LNCAP (cell line): ENCODE data around the gene P2RX1.

Experiments used
- TF ChIP-seq, protein P1 (sequence below): fragments of 450-650 bp; IDR thresholded peaks from 2 replicates; pipeline ENCODE4 v1.5.1; 2017; ENCODE audit warnings: mild to moderate bottlenecking

Gene P2RX1

DNA sequence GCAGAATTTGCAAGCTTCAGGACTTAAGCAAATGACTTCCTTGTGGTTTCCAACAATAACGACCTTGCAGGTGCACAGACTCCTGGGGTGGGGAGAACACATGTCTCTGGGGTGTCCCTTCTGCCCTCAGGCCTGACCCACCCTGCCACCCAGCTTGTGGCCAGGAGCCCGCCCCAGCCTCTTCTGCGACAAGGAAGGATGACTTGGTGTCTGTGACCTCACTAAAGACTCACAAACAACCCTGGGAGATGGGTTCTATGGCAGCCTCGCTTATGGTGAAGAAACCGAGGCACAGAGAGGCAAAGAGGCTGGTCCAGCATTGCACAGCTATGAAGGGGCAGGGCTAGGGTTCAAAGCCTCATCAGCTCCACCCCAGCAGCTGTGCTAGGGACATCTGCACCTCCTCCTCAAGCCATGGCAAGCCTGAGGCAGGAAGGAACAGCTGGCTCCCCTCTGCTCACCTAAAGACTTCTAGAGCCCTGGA, 45.3 kb upstream of the P2RX1 start:
- TF ChIP-seq, protein P1, sequence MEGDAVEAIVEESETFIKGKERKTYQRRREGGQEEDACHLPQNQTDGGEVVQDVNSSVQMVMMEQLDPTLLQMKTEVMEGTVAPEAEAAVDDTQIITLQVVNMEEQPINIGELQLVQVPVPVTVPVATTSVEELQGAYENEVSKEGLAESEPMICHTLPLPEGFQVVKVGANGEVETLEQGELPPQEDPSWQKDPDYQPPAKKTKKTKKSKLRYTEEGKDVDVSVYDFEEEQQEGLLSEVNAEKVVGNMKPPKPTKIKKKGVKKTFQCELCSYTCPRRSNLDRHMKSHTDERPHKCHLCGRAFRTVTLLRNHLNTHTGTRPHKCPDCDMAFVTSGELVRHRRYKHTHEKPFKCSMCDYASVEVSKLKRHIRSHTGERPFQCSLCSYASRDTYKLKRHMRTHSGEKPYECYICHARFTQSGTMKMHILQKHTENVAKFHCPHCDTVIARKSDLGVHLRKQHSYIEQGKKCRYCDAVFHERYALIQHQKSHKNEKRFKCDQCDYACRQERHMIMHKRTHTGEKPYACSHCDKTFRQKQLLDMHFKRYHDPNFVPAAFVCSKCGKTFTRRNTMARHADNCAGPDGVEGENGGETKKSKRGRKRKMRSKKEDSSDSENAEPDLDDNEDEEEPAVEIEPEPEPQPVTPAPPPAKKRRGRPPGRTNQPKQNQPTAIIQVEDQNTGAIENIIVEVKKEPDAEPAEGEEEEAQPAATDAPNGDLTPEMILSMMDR: no peak

DNA sequence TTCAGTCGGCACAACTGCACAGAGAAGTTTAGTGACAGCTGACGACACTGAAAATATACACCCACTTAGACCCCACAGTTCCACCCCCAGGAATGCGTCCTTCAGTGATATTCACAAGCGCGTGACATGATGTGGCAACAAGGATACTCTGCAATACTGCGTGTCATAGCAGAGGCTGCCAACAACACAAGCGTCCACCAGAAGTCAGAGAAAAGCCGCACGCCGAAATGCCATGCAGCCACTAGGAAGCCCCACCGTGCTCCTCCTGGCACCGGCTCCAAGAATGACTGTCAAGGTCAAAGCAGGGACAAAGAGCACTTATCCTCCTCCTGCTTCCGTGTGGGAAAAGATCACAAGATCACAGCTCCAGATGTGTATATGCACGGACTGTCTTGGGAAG, 44.5 kb upstream of the P2RX1 start:
- TF ChIP-seq, protein P1: no peak

DNA sequence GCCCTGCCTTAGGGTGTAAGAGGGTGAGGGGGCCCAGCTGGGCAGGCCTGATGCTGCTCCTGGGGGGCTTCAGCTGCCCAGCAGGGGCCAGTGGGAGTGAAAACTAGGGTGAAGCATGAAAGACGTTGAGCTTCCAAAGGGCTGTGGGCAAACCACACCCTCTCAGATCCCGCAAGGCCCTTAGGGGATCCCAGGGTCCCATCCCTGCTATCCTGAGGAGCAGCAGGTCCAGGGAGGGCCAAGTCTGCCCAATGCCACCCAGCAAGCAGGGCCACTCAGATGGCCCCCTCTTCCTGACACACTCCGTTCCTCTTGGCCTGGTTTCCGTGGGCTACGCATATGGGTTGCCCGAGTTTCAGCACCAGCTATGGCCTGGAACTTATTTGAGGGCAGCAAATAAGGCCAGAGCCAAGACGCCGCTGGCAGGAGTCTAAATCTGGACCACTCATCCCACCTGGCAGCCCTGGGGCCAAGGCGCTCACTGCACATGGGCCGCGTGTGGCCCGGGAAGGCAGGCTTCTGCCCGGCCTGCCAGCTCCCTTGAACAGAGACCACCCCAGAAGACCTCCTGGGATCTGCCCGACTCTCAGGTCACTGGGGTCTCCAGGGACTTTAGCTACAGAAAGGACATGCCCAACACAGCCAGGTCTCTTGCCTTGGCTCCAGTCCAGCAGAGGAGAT, 43.8 kb upstream of the P2RX1 start:
- TF ChIP-seq, protein P1: no peak

DNA sequence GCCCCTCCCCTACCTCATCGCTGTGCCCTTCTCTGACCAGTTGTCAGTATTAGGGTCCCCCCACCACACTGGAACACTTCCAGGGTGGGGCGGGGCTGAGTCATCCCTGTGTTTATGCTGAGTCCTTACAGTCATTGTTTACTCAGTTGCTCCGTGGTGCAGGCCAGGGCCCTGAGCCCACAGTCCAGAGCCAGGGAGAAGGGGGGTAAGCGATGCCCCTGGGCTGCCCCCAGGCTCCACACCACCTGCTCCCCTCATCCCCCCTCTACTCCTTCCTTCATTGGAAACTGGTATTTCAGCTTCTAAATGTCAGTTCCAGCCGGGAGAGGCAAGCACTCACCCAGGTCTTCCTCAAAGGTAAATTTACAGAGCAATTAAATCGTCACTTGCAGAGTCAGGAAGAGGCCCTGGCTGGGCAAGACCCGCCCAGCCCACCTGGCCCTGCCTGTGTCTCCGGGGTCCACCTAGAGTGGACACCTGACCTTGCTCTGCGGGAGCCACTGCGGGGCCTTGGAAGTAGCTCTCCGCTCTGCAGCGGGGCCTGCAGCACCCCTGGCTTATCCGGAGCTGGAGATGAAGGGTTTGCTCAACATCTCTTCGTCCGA, 43.1 kb upstream of the P2RX1 start:
- TF ChIP-seq, protein P1: no peak

DNA sequence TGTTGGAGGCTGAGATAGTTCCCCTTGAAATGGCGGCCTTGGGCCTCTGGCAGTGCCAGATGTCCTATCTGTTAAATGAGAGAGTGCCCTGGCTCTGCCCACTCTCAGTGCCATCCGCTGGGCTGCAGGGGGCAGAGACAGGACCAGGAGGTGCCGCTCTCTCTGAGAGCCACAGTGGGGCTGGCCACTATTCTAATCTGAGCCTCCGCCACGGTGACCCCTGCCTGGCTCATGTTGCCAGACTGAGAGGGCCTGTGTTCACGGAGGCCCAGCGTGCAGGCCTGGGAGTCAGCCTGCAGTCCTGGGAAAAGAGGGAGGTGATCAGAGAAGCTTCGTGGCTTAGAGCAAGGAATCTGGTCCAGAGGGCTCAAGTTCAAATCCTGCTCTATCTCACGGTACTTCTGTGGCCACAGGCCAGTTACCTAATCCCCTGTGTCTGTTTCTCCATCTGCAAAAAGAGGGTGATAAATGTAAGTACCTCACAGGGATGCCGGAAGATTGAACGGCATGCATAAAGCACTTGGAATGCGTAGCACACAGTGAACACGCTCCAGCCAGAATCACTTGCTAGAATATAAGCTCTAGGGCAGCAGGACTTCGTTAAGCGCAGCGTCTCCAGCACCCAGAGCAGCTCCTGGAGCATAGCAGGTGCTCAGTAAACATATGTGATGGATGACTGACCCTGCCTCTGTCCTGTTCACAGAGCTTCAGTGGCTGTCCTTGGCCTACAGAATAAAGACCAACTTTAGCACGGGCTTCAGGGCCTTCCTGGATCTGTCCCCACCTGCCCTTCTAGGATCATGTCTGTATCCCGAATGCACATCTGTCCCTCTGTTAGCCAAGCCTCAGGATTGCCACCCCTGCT, 41.7 kb upstream of the P2RX1 start:
- TF ChIP-seq, protein P1: no peak

DNA sequence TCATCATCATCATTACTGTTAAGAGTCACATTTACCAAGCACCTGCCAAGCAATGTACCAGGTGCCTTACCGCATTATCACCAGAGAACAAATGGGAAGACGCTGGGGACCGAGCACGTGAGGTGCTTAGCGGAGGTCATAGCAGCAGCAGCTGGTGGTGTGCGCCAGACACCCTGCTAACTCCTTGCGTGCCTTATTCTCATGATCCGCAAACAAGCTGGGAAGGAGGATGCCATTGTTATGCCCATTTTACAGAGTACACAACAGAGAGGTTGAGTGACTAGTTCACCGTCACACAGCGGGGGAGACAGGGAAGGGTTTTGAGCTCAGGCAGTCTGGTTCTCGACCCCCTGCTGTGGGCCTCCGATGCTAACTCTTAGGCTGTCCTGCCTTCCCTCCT, 40.7 kb upstream of the P2RX1 start:
- TF ChIP-seq, protein P1: no peak

DNA sequence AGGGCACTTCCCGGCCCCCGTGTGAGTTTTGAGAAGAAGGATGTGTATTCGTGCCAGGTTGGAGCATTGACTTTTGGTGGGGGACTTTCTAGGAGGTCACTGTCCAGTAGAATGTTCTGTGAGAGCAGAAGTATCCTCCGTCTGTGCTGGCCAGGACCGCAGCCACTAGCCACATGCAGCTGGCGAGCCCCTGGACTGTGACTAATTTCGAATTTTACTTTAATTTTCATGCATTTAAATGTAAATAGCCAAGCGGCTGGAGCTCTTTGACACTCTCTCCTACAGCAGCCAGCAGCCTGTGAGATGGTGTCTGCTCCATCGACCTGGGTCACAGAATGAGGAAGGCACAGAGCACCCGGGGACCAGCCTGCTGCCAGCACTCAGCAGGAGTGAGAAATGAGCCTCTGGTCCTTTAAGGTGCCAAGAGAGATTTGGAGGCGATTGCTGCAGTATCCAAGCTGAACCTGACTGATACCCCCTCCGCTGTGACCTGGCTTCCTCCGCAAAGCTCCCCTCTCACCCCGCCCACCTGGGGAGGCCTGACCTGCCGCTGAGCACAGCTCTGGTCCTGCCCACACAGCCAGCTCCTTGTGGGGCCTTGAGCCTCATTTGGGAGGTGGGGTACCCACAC, 40.2 kb upstream of the P2RX1 start:
- TF ChIP-seq, protein P1: no peak
